HG03108 (cell line): Measurements from ENCODE around the gene GLIS1.
"Not testable (repeated sequence)": the region's sequence is repeated elsewhere in the genome, so short reads cannot be mapped to it uniquely, and the experiment has no call there.

Source experiments
- ATAC-seq: cut with Tn5 transposase; IDR thresholded peaks from one replicate; pipeline ENCODE4 v1.9.1; 2021; ENCODE audit warnings: moderate library complexity; ENCODE audit not compliant: unreplicated experiment

Gene GLIS1

DNA sequence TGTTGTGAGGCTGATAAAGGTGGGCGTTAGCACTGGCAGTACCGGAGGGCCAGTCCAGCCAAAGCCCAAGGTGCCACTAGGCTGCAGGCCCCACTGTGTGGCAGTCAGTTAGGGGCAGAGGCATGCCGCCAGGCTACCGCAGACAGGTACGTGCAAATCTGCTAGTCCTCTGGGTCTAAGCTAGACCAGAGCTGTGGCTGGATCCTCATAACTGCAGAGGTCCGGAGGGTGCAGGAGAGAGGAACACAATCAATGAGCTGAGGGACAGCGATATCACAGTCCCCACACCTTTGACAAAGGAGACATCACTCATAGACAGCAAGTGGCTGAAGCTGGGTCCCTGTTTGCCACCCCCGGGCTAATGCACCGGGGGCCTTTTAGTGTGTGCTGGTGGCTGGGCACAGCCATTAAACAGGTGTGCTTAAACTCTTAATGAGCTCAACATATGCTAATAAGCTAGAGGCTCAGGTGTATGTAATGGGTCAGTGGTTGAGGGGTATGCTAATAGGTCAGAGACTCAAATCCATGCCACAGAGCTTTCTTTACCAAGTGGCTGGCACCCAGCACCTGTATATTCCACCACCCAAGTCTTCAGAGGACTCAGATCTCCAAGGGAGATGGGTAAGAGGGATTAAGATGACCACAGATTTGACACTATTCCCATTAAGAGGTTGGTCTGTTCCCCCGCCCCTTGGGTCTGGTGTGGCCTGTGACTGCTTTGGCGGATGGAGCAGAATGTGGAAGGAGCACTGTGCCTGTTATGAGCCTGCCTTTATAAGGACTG lies 82.0 kb downstream of the GLIS1 start:
- no peak for ATAC-seq

DNA sequence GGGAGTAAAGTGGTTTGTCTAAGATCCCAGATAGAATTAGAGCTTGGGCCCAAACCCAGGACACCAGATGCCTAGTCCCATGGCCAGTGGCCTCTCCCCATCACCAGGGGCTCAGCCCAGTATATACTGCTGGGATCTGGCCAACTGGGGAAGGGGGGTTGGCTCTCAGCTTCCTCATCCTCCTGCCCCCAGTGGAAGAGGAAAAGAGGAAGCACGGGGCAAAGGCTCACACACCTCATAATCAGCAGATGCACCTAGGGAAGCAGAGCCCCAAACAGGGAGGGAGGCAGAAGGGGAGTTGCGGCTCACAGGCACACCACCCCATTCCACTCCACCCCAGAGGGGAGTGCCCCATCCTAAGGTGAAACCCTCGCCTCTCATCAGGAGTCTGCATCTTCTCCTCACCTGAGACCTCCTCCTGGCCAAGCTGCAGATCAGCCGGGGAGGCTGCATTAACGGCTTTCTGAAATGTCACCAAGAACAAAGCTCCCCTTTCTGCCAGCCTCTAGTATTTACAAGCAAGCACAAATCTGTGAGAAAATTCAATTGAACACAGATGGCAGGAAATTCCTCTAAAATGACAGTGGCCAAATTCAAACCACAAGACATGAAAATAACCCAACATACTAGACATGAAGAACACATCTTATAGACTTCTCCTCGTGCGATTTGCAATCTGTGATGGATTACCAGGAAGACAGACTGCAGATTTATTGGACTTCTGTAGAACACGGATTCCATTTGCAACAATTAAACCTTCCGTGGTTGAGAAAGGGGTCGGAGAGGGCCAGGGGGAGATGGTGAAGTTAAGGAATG lies 82.8 kb downstream of the GLIS1 start:
- ATAC-seq: no peak

DNA sequence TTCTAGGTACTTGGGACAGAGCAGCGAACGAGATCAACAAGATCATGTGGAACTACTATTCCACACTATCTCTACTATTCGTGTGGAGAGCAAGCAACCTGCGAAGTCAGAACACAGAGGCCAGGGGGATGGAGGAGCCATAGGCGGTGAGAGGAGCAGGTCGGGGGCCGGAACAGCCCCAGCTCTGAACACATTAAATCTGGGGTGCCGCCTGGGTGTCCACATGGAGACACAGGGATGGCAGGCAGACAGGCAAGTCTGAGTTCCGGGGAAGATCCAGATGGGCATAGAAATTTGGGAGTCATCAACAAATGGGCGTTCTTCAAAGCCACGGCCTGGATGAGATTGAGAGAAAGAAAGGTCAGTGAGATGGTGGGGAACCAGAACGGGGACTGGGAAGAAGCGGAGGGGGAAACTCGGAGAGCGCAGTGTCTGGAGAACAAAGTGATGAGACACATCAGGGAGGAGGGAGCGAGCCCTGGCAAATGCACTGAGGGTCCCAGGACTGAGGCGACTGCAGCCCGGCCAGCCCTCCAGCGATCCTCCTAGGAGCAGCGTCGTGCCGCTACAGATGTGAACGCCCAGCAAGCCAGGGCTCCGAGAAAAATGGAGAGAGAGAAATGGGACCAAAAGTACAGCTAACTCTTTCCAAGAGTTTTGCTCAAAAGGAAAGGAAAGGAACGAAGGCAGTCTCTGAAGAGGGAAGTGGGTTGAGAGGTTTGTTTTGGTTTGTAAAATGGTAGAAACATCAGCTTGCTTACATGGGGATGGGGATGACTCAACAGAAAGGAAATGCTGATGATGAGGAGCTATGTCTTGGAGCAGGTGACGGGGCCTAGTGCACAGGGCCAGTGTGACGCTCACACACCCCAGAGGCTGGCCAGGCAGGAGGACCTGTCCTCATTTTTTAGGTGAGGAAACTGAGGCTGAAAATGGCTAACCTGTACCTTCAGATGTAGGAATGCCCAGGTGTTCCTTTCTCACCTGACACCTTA lies 84.5 kb downstream of the GLIS1 start:
- no peak for ATAC-seq

DNA sequence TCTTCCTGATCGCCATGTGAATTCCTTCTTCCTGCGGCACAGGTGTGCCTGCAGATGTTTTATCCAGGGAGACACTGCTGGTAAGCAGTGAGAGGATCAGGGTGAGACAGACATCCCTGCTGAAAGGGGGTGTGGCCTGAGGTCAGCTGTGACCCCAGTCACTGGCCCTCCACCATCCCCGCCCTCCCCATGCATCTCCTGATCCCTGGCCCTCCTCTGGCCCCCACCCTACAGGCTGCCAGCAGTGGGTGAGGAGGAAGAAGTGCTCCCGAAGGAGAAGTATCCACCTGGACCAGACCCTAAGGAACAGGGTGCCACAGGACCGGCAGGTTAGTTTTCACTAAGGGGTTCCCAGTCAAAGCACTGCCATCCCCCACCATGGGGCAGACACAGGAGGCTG lies 85.3 kb downstream of the GLIS1 start:
- no peak for ATAC-seq

DNA sequence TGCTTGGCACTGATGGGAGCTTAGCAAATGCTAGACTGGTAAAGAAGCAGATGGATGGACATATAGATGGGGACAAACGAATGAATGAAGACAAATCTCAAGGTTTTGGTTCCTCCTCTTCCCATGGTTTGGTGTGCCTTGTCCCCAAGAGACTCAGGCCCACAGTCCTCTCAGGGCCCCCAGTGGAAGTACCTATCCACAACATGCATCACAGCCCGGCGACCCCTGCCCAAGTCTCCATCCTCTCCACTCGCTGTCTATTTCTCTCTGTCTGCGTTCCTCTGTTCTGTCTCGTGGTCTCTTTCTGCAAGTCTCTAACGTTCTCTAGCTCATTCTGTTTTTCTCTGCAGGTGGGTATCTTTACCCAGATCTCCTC lies 85.8 kb downstream of the GLIS1 start:
- ATAC-seq: no peak

DNA sequence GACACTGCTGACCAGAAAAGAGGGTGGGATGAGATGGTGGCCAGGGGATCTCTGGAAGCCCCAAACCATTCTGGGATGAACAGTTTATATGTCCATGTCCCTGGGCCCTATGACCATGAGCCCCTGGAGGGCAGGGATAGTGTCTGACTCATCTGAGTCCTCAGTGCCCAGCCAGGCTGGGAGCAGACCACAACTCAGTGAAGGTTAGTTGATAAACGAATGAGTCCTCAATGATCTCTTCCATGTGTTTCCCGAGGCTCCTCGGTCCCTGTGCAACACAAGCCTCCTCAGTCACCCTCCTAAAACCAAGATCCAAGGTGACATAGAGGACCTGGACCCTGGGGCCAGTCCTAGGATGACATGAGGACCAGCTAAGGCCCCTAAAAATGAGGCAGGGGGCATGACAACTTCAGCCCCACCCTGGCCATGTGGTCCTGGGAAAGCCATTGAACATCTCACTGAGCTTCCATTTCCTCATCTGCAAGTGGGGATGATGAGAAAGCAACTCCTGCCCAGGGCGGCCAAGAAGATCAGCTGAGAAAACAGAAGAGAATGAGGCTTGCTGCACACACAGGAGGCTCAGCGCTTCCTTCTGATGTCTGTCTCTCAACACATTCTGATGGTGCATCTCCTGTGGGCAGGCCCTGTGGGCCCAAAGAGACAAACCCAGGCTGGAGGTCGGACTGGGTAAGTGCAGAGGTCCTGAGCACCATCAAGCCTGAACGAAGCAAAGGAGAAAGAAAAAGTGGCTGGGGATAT lies 86.3 kb downstream of the GLIS1 start:
- no peak for ATAC-seq

DNA sequence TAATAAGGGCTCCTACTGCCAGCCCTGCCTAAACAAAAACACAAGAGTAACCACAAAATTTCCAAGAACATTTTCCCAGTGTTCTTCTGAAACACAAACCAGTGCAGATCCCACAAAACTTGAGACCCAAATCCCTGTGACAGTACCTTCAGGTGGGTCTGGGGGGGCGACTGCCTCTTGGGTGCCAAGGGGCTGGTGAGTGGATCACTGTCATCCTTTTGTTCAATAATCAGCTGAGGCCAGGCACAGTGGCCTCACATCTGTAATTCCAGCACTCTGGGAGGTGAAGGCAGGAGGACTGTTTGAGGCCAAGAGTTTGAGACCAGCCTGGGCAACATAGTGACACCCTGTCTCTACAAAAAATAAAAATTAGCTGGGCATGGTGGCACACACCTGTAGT lies 87.6 kb downstream of the GLIS1 start:
- no peak for ATAC-seq

DNA sequence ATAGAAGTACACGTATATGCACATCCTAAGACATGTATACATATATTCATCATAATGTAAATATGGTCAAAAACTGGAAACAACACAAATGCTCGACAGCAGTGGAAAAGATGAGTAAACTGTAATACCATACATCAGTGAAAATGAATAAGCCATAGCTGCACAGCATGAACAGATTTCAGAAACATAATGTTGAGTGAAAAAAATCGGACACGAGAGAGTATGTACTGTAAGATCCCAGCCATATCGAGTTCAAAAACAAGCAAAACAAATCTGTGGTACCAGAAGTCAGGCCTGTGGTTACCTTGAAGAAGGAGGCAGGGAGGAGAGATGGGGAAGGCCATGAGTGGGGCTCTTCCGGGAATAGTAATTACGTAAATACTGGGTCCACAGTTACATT lies 90.4 kb downstream of the GLIS1 start:
- ATAC-seq: no peak

DNA sequence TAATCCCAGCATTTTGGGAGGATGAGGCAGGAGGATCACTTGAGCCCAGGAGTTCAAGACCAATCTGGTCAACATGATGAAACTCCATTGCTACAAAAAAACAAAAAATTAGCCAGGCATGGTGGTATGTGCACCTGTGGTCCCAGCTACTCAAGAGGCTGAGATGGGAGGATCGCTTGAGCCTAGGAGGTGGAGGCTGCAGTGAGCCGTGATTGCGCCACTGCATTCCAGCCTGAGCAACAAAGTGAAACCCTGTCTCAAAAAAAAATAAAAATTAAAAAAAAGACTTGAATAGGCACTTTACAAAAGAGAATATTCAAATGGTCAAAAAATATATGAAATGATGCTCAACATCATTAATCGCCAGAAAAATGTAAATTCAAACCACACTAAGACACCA lies 91.0 kb downstream of the GLIS1 start:
- ATAC-seq: not testable (repeated sequence)

DNA sequence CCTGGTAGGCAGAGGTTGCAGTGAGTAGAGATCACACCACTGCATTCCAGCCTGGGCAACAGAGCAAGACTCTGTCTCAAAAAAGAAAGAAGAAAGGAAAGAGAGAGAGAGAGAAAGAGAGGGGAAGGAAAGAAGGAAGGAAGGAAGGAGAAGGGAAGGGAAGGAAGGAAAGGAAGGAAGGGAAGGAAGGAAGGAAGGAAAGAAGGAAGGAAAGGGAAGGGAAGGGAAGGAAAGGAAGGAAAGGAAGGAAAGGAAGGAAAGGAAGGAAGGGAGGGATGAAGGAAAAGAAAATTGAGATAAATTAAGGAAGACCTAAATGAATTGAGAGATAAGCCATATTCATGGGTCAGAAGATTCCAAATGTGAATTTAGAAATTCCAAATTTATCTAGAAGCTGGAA lies 92.2 kb downstream of the GLIS1 start:
- no peak for ATAC-seq

DNA sequence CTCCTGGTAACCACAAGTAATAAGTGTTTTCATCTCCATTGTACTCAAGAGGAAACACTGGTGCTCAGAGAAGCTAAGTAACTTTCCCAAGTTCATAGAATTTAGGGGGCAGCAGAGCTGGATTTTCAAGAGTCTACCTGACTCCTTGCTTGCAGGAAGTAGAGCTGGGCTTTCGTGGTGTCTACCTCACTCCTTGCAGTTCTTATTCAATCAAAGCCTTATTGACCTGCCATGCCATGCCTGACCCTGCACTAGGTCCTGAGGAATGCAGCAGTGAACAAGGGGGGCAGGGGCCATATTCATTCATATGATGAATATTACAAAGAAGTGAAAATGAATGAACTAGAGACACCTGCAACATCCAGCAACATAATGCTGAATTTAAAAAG lies 93.3 kb downstream of the GLIS1 start:
- ATAC-seq: no peak

DNA sequence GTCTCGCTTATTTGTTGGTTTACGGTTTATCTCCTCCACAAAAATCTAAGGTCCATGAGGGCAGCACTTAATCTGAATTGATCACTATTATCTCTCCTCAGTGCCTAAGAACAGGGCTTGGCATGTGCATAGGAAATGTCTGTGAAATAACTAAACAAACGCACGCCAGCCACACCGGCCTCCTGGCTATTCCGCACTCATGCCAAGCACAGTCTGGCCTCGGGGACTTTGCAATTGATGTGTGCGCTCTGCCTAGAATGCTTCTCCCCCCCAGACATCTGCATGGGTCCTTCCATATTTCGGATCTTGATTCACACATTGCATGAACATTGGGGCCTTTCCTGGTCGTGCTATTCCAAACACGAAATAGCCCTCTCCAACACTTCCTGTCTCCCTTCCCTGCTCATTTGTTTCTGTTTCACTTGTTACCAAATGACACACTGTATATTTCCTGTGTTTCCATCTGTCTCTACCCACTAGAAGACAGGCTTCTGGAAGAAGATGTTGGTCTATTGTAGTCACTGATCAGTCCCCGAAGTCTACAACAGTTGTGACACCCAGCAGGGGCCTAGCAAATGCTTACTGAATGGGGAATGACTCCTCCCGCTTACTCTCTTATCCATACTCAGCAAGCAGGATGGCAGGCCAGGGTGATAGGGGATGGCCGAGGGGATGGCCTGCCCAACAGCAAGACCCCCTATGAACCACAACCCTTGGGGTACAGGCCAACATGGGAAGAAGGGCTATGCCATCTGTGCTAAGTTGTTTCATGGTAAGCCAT lies 93.9 kb downstream of the GLIS1 start:
- ATAC-seq: no peak

DNA sequence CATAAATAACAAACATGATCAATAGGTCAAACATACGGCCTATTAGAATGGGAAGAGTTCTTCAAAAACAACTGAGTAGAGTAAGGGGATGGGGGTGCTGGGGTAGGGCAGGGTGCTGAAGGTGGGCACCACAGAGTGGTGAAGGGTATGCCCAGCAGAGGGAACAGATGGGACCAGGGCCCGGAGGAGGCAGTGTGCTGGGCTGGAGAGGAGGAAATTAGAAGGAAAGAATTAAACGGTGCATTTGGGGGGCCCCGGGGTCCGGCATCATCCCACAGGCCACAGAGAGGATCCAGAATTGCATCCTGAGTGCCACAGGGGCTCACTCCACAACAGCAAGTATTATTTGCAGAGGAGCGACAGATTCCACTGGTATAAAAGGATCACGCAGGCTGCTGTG lies 94.5 kb downstream of the GLIS1 start:
- ATAC-seq: no peak

DNA sequence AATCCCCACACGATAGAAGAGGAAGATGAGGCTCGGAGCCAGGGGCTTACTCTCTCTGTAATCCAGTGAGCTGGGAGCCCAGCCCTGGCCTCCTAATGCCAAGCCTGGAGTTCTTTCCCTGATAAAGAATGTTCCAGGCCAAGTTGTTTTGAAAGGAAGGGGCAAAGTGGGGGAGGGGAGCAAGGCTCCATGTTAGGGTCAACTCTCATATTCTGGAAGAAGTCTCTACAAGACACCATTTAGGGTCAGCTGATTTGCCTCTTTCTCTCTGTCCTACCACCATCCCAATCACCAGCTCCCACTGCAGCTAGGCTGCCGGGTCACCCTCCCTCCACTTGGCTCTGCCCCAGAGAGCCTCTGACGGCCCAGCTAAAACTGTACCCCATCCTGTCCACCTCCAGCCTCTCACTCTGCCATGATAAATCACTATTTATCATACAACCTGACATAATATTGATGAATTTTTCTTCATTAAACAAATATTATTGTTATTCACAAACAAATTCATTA lies 95.0 kb downstream of the GLIS1 start:
- no peak for ATAC-seq

DNA sequence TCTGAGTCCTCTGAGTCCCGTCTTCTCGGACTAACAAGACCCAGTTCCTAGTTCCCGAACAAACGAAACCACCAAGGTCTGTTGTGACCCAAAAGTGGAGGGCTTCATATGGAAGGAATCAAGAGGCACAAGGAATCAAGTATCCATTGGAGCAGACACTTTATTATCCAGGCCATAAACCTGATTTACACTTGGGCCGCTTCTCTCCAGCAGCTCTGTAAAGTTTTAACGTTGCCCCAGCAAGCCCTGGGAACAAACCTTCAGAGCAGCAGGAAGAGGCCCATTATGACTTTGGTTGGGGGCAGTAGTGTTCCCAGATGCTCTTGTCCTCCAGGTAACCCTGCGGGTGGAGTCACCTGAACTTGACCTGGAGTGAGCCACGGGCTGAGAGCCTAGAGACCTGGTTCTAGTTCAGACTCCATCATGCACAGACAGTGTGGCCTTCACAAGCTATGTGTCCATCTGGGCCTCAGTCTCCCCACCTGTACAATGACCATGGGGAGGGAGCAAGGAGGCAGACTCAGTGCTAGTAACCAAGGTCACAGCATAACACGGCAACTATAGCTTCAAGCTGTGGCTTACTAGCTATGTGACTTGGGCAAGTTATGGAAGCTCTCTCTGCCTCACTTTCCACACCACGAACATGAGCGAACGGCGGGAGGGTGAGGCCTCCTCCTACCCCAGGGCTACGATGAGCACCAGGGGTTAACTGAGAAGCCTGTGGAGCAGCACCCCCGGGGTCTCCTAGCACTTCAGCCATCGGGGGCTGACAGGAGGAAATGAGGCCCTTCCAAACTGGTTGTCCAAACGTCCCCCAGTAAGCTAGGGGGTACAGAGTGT lies 95.7 kb downstream of the GLIS1 start:
- no peak for ATAC-seq

DNA sequence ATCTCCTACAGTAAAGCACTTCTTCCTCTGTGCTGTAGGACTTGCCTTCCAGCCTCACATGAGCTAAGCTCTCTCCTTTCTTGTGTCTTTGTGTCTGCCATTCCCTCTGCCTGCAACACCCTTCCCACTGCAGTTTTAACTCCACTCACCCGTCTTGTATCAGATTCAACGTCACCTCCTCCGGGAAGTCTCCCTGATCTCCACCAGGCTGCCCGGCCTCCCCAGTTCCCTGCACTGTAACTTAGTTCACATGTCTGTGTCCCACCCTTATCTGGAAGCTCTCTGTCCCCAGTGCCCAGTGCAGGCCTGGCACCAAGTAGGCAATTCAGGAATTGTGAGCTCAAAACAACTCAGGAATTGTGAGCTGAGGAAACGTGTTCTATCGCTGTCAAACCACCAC lies 96.4 kb downstream of the GLIS1 start:
- no peak for ATAC-seq

DNA sequence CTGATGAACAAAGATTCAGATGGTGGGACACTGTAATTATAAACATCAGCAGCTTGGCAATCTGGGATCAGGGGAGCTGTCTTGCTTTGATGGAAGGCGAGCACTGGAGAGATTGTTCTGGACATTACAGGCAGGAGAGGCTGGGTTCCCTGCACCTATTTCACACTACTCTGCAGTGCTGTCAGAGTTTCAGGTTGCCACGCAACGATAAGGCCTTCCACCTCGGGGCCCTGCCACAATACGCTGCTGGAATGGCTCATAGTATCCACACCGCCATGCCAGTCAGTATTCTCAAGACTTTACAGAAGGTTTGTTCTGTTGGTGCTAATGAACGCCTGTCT lies 96.8 kb downstream of the GLIS1 start:
- ATAC-seq: no peak

DNA sequence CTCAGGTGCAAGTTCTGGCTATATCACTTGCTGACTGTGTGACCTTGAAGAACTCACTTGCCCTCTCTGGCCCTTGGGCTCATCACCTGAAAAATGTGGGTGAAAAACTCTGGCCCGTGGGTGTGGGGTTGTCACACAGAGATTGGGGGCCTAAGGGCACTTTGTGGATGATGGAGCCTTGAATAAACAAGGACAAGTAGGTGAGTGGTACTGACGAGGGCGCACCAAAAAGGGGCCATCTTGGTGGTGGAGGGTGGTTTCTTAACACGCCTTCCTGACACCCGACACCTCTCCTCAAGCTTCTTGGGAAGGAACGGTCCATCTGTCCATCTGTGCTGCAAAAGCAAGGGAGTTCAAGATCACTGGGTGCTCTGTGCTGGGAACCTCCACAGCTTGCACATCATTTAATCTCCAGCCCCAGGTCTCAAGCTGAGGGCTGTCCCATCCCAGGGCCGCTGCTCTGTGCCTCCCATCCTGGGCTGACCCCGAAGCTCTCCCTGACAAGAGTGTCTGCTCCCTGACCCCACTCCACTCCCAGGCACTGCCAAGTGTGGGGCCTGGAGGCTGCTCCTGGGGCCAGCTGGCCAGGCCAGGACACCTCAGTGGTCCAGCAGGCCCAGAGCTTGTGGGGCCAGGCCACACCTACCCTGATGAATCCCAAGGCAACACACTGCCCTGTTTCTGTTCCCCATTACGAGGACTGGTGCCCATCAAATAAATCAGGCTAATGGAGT lies 97.3 kb downstream of the GLIS1 start:
- ATAC-seq: no peak
